ENCODE measurements around the gene NCR3LG1. TPM values are rescaled to one million over a fixed set of nuclear protein-coding genes. Genes with fewer than 3 reads are reported as not detected.
A peak's percentile ranks its signal among the peaks of the same experiment; 100 is the strongest.

The NCR3LG1 gene
- total and polyA plus RNA-seq, 2 donors (not counting 3 experiments of a cell fraction or from before 2014, with no cell fraction given), result 2.2 to 8.1 TPM

GRCh38 chr11:17388609-17389210 lies 37.1 kb downstream of the NCR3LG1 start, which contains the start of gene KCNJ11:
TSS of gene KCNJ11 (minus strand) at chr11:17388659. CDS start at chr11:17388091, 568 bp downstream.
- H3K4me2 ChIP-seq (ENCODE audit: insufficient read depth, low read length), result peak within 1 kb of the TSS; percentile 57
- H3K9me1 ChIP-seq (replicated peaks; ENCODE audit: control insufficient read depth, extremely low read depth, insufficient read depth, low read length), result no peaks in the 10 kb centered on the region
- DNase-seq (ENCODE audit: low read depth, low spot score) (no peak), FAIRE-seq (no peak)
- no TSS peak for BruUV-seq (replicated peaks)
- H3K9me3 ChIP-seq (replicated peaks; ENCODE audit: control insufficient read depth, insufficient read depth, low read length), result no peaks in the 10 kb centered on the region
- H4K20me1 ChIP-seq (replicated peaks; ENCODE audit: control insufficient read depth, extremely low read depth, insufficient read depth, low read length), result no peaks in the 10 kb centered on the region
- no peaks in the 10 kb centered on the region for H3K36me3 ChIP-seq (ENCODE audit: control insufficient read depth in 2 of 2, extremely low read depth in 1 of 2, insufficient read depth in 2 of 2, low read length in 2 of 2)
- POLR2A ChIA-PET, result no interaction called here
- peak within 1 kb of the TSS in 1 of 3 experiments; percentile 39 for H3K4me3 ChIP-seq (replicated peaks in 1 of 3; ENCODE audit: insufficient read depth in 1 of 3, low read depth in 1 of 3, low read length in 3 of 3)
- CTCF ChIA-PET, result interaction anchor here (0.7 to 2.6 kb wide), 16 partner anchors 10 to 342 kb away, joined by 3 to 31 read pairs (median 4); no protein-coding TSS in a partner anchor
- no peak within 1 kb of the TSS for H3K9ac ChIP-seq (replicated peaks; ENCODE audit: extremely low read depth, insufficient read depth, low read length)
- dilution Hi-C loops (cut with MboI; ENCODE audit: extremely low pct_ligation_motif_present, low sequenced_read_pairs), result no loop called here
- peaks cover 8 to 14% of the 10 kb centered on the region in 2 experiments for H3K27me3 ChIP-seq (ENCODE audit: control insufficient read depth in 2 of 2, insufficient read depth in 2 of 2, low read length in 2 of 2)
- no peaks in the 10 kb centered on the region for H3K79me2 ChIP-seq (ENCODE audit: control insufficient read depth, insufficient read depth, low read length)
- H3K27ac ChIP-seq (ENCODE audit: insufficient read depth, low read depth, low read length), result no peak within 1 kb of the TSS
- TF ChIP-seq EZH2 (IDR thresholded peaks at IDR 0.05; ENCODE audit: borderline replicate concordance, low read depth, low read length, severe bottlenecking) (no peak), MAX (IDR thresholded peaks at IDR 0.05; ENCODE audit: insufficient read depth, insufficient read length) (no peak), POLR2AphosphoS5 (IDR thresholded peaks at IDR 0.05; ENCODE audit: insufficient read depth, low read depth, low read length) (no peak), GATA2 (IDR thresholded peaks at IDR 0.05; ENCODE audit: insufficient read depth, insufficient read length, low read depth, low read length) (no peak), JUN (IDR thresholded peaks at IDR 0.05; ENCODE audit: borderline replicate concordance, insufficient read depth, insufficient read length, low read depth) (no peak), CTCF (IDR thresholded peaks at IDR 0.05; ENCODE audit: extremely low read depth in 1 of 2, insufficient read depth in 1 of 2, low read depth in 1 of 2, low read length in 2 of 2) (no peak), MYC (IDR thresholded peaks at IDR 0.05; ENCODE audit: low read depth, low read length) (no peak), FOS (IDR thresholded peaks at IDR 0.05; ENCODE audit: borderline replicate concordance, insufficient read depth, low read length) (no peak), POLR2A (IDR thresholded peaks at IDR 0.05; ENCODE audit: low read depth, low read length) (no peak)
- no peaks in the 10 kb centered on the region for H3K4me1 ChIP-seq (ENCODE audit: control insufficient read depth, extremely low read depth, insufficient read depth, low read length)
- H2AFZ ChIP-seq (ENCODE audit: low read depth, low read length), result peak within 1 kb of the TSS; percentile 81
- intact Hi-C loops (cut with micrococcal nuclease), result loop anchor here (1.0 to 10.0 kb wide), 2 partner anchors 91 to 604 kb away; no protein-coding TSS in a partner anchor

Data from endothelial cell of umbilical vein (primary cell).